Mammary epithelial cell (primary cell): ENCODE measurements around the gene HPD.

Source experiments
- CTCF ChIP-seq, 2 donors: IDR thresholded peaks in 1 of 2; conservative IDR thresholded peaks in 1 of 2; 2 replicates each; pipeline ENCODE4 v1.5.1; 2011 to 2012; ENCODE audit warnings: inconsistent platforms in 2 of 2, low read length in 2 of 2, mild to moderate bottlenecking in 2 of 2, control low read depth in 1 of 2, low read depth in 1 of 2; ENCODE audit not compliant: insufficient read depth in 1 of 2; ENCODE audit errors: extremely low read depth in 1 of 2
- EZH2 ChIP-seq: IDR thresholded peaks from 2 replicates; pipeline ENCODE4 v1.6.1; 2012; ENCODE audit warnings: low read length, inconsistent platforms, borderline replicate concordance

DNA sequence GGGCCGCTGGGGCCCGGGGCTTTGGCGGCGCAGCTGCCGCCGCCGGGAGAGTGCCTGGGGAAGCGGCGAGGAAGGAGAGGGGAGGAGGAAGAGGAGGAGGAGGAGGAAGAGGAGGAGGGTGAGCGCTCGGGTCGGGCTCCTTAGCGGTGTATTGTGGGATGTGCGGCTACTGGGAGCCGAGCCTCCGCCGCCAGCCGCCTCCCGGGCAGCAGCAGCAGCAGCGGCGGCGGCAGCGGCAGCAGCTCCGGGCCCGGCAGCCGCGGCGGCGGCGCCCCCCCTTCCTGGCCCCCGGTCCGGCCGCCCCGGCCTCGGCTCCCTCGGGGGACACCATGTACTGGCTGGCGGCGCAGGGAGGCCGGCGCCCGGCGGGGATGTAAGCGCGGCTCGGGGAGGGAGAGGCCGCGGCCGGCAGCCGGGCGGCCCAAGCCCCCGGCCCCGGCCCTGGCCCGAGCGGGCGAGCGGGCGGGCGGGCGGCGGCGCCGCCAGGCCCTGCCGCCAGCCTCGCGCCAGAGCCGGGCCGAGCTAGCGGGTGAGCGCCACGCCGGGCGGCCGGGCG lies 54.7 kb downstream of the HPD start, which contains the start of gene SETD1B:
- no peak for TF ChIP-seq CTCF (conservative IDR thresholded peaks at IDR 0.05 in 1 of 2, IDR thresholded peaks at IDR 0.05 in 1 of 2; ENCODE audit: extremely low read depth in 1 of 2, insufficient read depth in 1 of 2, low read depth in 1 of 2, low read length in 2 of 2)
- no peak for TF ChIP-seq EZH2
